IMR-90 (cell line): ENCODE data around the gene CSF1. TPM values are rescaled to one million over a fixed set of nuclear protein-coding genes. Genes with fewer than 3 reads are reported as not detected.

ENCODE experiments used
- ATAC-seq: fragments of 200-7000 bp; cut with Tn5 transposase; 2 replicates; pipeline ENCODE4 v1.9.1; 2020; ENCODE audit warnings: low read depth, mild to moderate bottlenecking, moderate library complexity
- BruUV-seq: library from RNA; stranded (reverse); fragments of 400-500 nt; replicated peaks from 2 replicates; lab custom pipeline; 2021; lab: Mats Ljungman, UMichigan
- CTCF ChIA-PET: fragments of 300-600 bp; formaldehyde crosslinking; extraction: SDS; loops from one replicate; lab custom pipeline; 2021; ENCODE audit warnings: antibody characterized with exemption; lab: Yijun Ruan, JAX
- POLR2A ChIA-PET: fragments of 300-600 bp; sonication (Branson Sonifier 250); formaldehyde crosslinking; loops from one replicate; lab custom pipeline; 2022; ENCODE audit warnings: antibody characterized with exemption; ENCODE audit not compliant: unreplicated experiment; lab: Charles Lee
- DNase-seq: peaks from one replicate; pipeline ENCODE4 v3.0.0; 2013
- H2AFZ ChIP-seq: replicated peaks from 2 replicates; pipeline ENCODE3; 2013; ENCODE audit warnings: low read length, mild to moderate bottlenecking; ENCODE audit not compliant: poor library complexity
- H2AK5ac ChIP-seq: 2 replicates; pipeline ENCODE4 v1.6.1; 2013; ENCODE audit warnings: low read depth, low read length, inconsistent platforms
- H2AK9ac ChIP-seq: replicated peaks from 2 replicates; pipeline ENCODE3; 2013; ENCODE audit warnings: mild to moderate bottlenecking, low read depth, low read length, moderate library complexity; ENCODE audit not compliant: poor library complexity
- H2BK120ac ChIP-seq: 2 replicates; pipeline ENCODE4 v1.6.1; 2013; ENCODE audit warnings: low read depth, low read length, inconsistent platforms
- H2BK15ac ChIP-seq: 3 replicates; pipeline ENCODE4 v1.6.1; 2013; ENCODE audit warnings: low read depth, low read length, inconsistent platforms
- H2BK20ac ChIP-seq: 2 replicates; pipeline ENCODE4 v1.6.1; 2013; ENCODE audit warnings: low read depth, mild to moderate bottlenecking, inconsistent platforms, low read length, moderate library complexity
- H2BK5ac ChIP-seq: 2 replicates; pipeline ENCODE4 v1.6.1; 2013; ENCODE audit warnings: mild to moderate bottlenecking, low read depth, low read length, inconsistent platforms; ENCODE audit not compliant: poor library complexity, severe bottlenecking
- H3K14ac ChIP-seq: replicated peaks from 2 replicates; pipeline ENCODE4 v1.6.1; 2013; ENCODE audit warnings: low read depth, low read length, inconsistent platforms
- H3K18ac ChIP-seq: 2 replicates; pipeline ENCODE4 v1.6.1; 2013; ENCODE audit warnings: low read depth, low read length, control low read depth
- H3K23ac ChIP-seq: 2 replicates; pipeline ENCODE4 v1.6.1; 2013; ENCODE audit warnings: low read depth, low read length, inconsistent platforms
- H3K27ac ChIP-seq: 2 replicates; pipeline ENCODE4 v1.5.1; 2013; ENCODE audit warnings: mild to moderate bottlenecking, control low read depth, low read length; ENCODE audit not compliant: insufficient read depth
- H3K27me3 ChIP-seq: 2 replicates; pipeline ENCODE4 v1.6.1; 2013; ENCODE audit warnings: low read length; ENCODE audit not compliant: control insufficient read depth, insufficient read depth
- H3K36me3 ChIP-seq: 2 replicates; pipeline ENCODE4 v1.6.1; 2013; ENCODE audit warnings: low read length, mixed read lengths; ENCODE audit not compliant: control insufficient read depth, insufficient read depth
- H3K4ac ChIP-seq: 2 replicates; pipeline ENCODE4 v1.6.1; 2013; ENCODE audit warnings: low read depth, low read length, inconsistent platforms
- H3K4me1 ChIP-seq: 2 replicates; pipeline ENCODE4 v1.6.1; 2013; ENCODE audit warnings: low read length, mixed read lengths; ENCODE audit not compliant: control insufficient read depth, insufficient read depth
- H3K4me2 ChIP-seq: 2 replicates; pipeline ENCODE4 v1.6.1; 2013; ENCODE audit warnings: low read depth, mild to moderate bottlenecking, control low read depth, low read length, moderate library complexity
- H3K4me3 ChIP-seq: 2 replicates; pipeline ENCODE4 v1.5.1; 2013; ENCODE audit warnings: low read depth, mild to moderate bottlenecking, control low read depth, low read length, moderate library complexity; ENCODE audit not compliant: insufficient read depth
- H3K56ac ChIP-seq: 2 replicates; pipeline ENCODE4 v1.6.1; 2013; ENCODE audit warnings: low read length, inconsistent platforms; ENCODE audit not compliant: insufficient read depth; ENCODE audit errors: extremely low read depth
- H3K79me1 ChIP-seq, 2 experiments: 2 replicates each; pipeline ENCODE4 v1.6.1; 2013; ENCODE audit warnings: low read length in 2 of 2, inconsistent platforms in 1 of 2, low read depth in 1 of 2
- H3K9ac ChIP-seq: 2 replicates; pipeline ENCODE4 v1.6.1; 2013; ENCODE audit warnings: low read depth, low read length, control low read depth
- H3K9me1 ChIP-seq: 2 replicates; pipeline ENCODE4 v1.6.1; 2013; ENCODE audit warnings: low read length, inconsistent platforms; ENCODE audit not compliant: insufficient read depth
- H3K9me3 ChIP-seq: 2 replicates; pipeline ENCODE4 v1.6.1; 2013; ENCODE audit warnings: low read length; ENCODE audit not compliant: control insufficient read depth, insufficient read depth
- H4K20me1 ChIP-seq: 2 replicates; pipeline ENCODE4 v1.6.1; 2013; ENCODE audit warnings: low read length, inconsistent platforms; ENCODE audit not compliant: insufficient read depth
- H4K5ac ChIP-seq: 2 replicates; pipeline ENCODE4 v1.6.1; 2013; ENCODE audit warnings: mild to moderate bottlenecking, low read depth, low read length, control low read depth
- H4K8ac ChIP-seq, 2 experiments: 2 replicates each; pipeline ENCODE4 v1.6.1; 2013; ENCODE audit warnings: low read depth in 2 of 2, low read length in 2 of 2, control low read depth in 1 of 2, inconsistent platforms in 1 of 2
- H4K91ac ChIP-seq: 2 replicates; pipeline ENCODE4 v1.6.1; 2013; ENCODE audit warnings: low read depth, low read length, inconsistent platforms; ENCODE audit not compliant: insufficient read depth
- BHLHE40 ChIP-seq: fragments of 150-350 bp; IDR thresholded peaks from 2 replicates; pipeline ENCODE4 v1.6.1; 2016; ENCODE audit warnings: mild to moderate bottlenecking, low read depth, low read length
- SMC3 ChIP-seq: fragments of 150-350 bp; IDR thresholded peaks from 2 replicates; pipeline ENCODE4 v1.6.1; 2016; ENCODE audit warnings: low read depth, mild to moderate bottlenecking, antibody characterized with exemption, low read length, moderate library complexity
- WGBS, 2 experiments: methylation state at CpG; one replicate each; pipeline versions ENCODE4 v1.1.5 to v1.1.7; 2013; ENCODE audit warnings: missing lambda C conversion rate in 2 of 2; ENCODE audit not compliant: insufficient read length in 1 of 2; ENCODE audit errors: extremely low coverage in 2 of 2; 5-methylcytosine and 5-hydroxymethylcytosine counted together
- dilution Hi-C: fragments of 300-500 bp; cut with HindIII; formaldehyde crosslinking; loops from one replicate; pipeline ENCODE4 v1.14.3; 2018; ENCODE audit warnings: low sequenced_read_pairs; ENCODE audit not compliant: unreplicated experiment
- in situ Hi-C: fragments of 300-500 bp; cut with MboI; formaldehyde crosslinking; loops from 3 replicates; pipeline ENCODE4 v1.14.3; 2019; ENCODE audit warnings: low sequenced_read_pairs, inconsistent platforms, mixed read lengths
- intact Hi-C: fragments of 100-400 bp; cut with micrococcal nuclease; formaldehyde crosslinking; loops from 2 replicates; pipeline ENCODE4 v1.10.0; 2022
- polyA plus RNA-seq, 3 experiments: library from polyadenylated mRNA; depleted of rRNA; stranded (reverse); fragments of >200 nt; gene quantifications; 2 replicates each; pipeline ENCODE4 v1.2.3, GENCODE V29; 2012; ENCODE audit warnings: low replicate concordance in 1 of 3
- total RNA-seq: library from RNA; depleted of rRNA; stranded (reverse); fragments of >200 nt; gene quantifications from 2 replicates; pipeline ENCODE4 v1.2.3, GENCODE V29; 2012

Gene CSF1
- total and polyA plus RNA-seq, 2 of the 4 experiments (the other 2 are of a cell fraction) = 14.3 to 22.0 TPM

DNA sequence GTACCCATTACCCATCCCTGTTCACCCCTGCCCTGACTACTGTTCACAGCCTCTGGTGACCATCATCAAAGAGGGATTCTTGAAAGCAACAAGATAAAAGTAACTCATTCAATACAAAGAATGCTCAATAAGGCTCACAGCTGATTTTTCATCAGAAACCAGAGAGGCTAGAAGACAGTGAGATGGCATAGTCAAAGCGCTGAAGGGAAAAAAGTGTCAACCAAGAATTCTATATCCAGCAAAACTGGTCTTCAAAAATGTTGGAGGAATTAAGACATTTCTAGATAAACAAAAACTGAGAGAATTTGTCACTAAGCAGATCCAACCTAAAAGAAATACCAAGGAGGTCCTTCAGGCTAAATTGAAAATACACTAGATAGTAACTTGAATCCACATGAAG lies 27.1 kb downstream of the CSF1 start:
- H4K91ac ChIP-seq = no peak overlapping the region
- peaks cover 7% of the 10 kb centered on the region for H3K4me1 ChIP-seq
- intact Hi-C loops = no loop called here
- no peak overlapping the region for H3K56ac ChIP-seq
- H3K14ac ChIP-seq = no peak overlapping the region
- H2BK15ac ChIP-seq = no peak overlapping the region
- H3K4ac ChIP-seq = no peak overlapping the region
- in situ Hi-C loops = no loop called here
- no peaks in the 10 kb centered on the region for H4K20me1 ChIP-seq
- H4K5ac ChIP-seq = no peak overlapping the region
- no peak for DNase-seq
- H2AK5ac ChIP-seq = no peak overlapping the region
- H3K23ac ChIP-seq = no peak overlapping the region
- H2BK120ac ChIP-seq = no peak overlapping the region
- no peak for ATAC-seq
- POLR2A ChIA-PET = no interaction called here
- H3K18ac ChIP-seq = no peak overlapping the region
- WGBS, 2 experiments = no CpG with 5 or more reads among the region's 1 CpG
- H3K27ac ChIP-seq = no peak overlapping the region
- no peak overlapping the region for H2AK9ac ChIP-seq
- no peak overlapping the region for H4K8ac ChIP-seq
- BruUV-seq = no TSS peak
- H3K27me3 ChIP-seq = no peaks in the 10 kb centered on the region
- no peak for TF ChIP-seq SMC3
- no peak for TF ChIP-seq BHLHE40
- H2AFZ ChIP-seq = no peak overlapping the region
- H2BK5ac ChIP-seq = no peak overlapping the region
- no peak overlapping the region for H3K9ac ChIP-seq
- CTCF ChIA-PET = no interaction called here
- H2BK20ac ChIP-seq = no peak overlapping the region
- H3K9me3 ChIP-seq = peaks cover 6% of the 10 kb centered on the region; the same call in 1 of the 2 replicates
- H3K4me2 ChIP-seq = no peak overlapping the region
- no peak overlapping the region for H3K4me3 ChIP-seq
- no peaks in the 10 kb centered on the region for H3K36me3 ChIP-seq
- peaks cover 11% of the 10 kb centered on the region; the same call in 1 of the 2 replicates for H3K9me1 ChIP-seq
- dilution Hi-C loops = no loop called here
- no peaks in the 10 kb centered on the region for H3K79me1 ChIP-seq
